ENCODE measurements around the gene GLIS1.

- TF ChIP-seq CTCF (IDR thresholded peaks at IDR 0.05; ENCODE audit: poor library complexity) (no peak), EZH2phosphoT487 (IDR thresholded peaks at IDR 0.05; ENCODE audit: low read depth, severe bottlenecking, unreplicated experiment) (no peak)
Observed at GRCh38 chr1:53546409-53547155, 192.4 kb downstream of the GLIS1 start.
